Stomach (tissue), 9 donors: Measurements from ENCODE around the gene OPALIN. TPM values are rescaled to one million over a fixed set of nuclear protein-coding genes. Genes with fewer than 3 reads are reported as not detected.

Source experiments
- DNase-seq, 2 donors: peaks; one replicate each; pipeline versions ENCODE4 v3.0.0 to v3.0.0-alpha.2; 2013 to 2019
- H3K27ac ChIP-seq, 5 donors: fragments of 200-600 bp in 4 of 5; sonication (generic) in 4 of 5; one replicate each; pipeline ENCODE4 v1.5.1; 2013 to 2019; ENCODE audit warnings: mild to moderate bottlenecking in 1 of 5, moderate library complexity in 1 of 5
- H3K27me3 ChIP-seq, 3 donors: fragments of 200-600 bp; sonication (generic); one replicate each; pipeline ENCODE4 v1.5.1; 2017 to 2019; ENCODE audit warnings: mixed run types in 1 of 3
- H3K36me3 ChIP-seq, 4 donors: fragments of 200-600 bp; sonication (generic); 1 replicate in 3 of 4; 2 replicates in 1 of 4; pipeline ENCODE4 v1.5.1; 2016 to 2019
- H3K4me1 ChIP-seq, 4 donors: fragments of 200-600 bp; sonication (generic); one replicate each; pipeline ENCODE4 v1.5.1; 2016 to 2019
- H3K4me3 ChIP-seq, 4 donors: fragments of 200-600 bp; sonication (generic) in 3 of 4; one replicate each; pipeline ENCODE4 v1.5.1; 2016 to 2019; ENCODE audit warnings: mild to moderate bottlenecking in 1 of 4
- H3K9me3 ChIP-seq, 4 donors: fragments of 200-600 bp; sonication (generic); one replicate each; pipeline ENCODE4 v1.5.1; 2016 to 2019
- EP300 ChIP-seq: sonication (generic); formaldehyde crosslinking; IDR thresholded peaks from one replicate; pipeline ENCODE4 v1.6.1; 2017; ENCODE audit warnings: antibody characterized with exemption
- POLR2A ChIP-seq, 4 donors: fragments of 450-650 bp; IDR thresholded peaks; one replicate each; pipeline ENCODE4 v1.6.1; 2016; ENCODE audit warnings: antibody characterized with exemption in 4 of 4, control low read depth in 2 of 4, mild to moderate bottlenecking in 1 of 4, moderate library complexity in 1 of 4
- POLR2AphosphoS5 ChIP-seq, 3 donors: sonication (generic); formaldehyde crosslinking; IDR thresholded peaks; one replicate each; pipeline ENCODE4 v1.6.1; 2016; ENCODE audit warnings: antibody characterized with exemption in 3 of 3
- WGBS, 5 donors: extraction: QIAGEN DNeasy Blood & Tissue Kit in 3 of 5; methylation state at CpG; one replicate each; pipeline versions ENCODE4 v1.1.5 to v1.1.7; 2013 to 2018; 5-methylcytosine and 5-hydroxymethylcytosine counted together
- intact Hi-C: fragments of 100-400 bp; cut with DNase I; formaldehyde crosslinking; loops from one replicate; pipeline ENCODE4 v1.15.1; 2023; ENCODE audit warnings: low total_unique reads
- polyA plus RNA-seq, 3 donors: library from polyadenylated mRNA; stranded (reverse); fragments of 200-250 nt; gene quantifications; one replicate each; pipeline ENCODE4 v1.2.3, GENCODE V29; 2013
- total RNA-seq, 5 donors: library from RNA; depleted of rRNA; stranded (reverse); fragments of >200 nt; gene quantifications; one replicate each; pipeline versions ENCODE4 v1.1.0 to v1.2.3, GENCODE V29; 2014 to 2016
- TF ChIP-seq, protein P1 (sequence below), 7 experiments: fragments of 450-650 bp in 4 of 7; fragments of 200-600 bp in 3 of 7; sonication (generic) in 3 of 7; IDR thresholded peaks; one replicate each; pipeline ENCODE4 v1.5.1; 2016 to 2019; ENCODE audit warnings: antibody characterized with exemption in 7 of 7, control low read depth in 2 of 7, mild to moderate bottlenecking in 1 of 7
- donor health status: healthy with polysubstance abuse.
- donor health status: Bipolar disorder and iron deficiency.
- donor health status: healthy.

The OPALIN gene
- total and polyA plus RNA-seq, 8 donors = not detected

- intact Hi-C loops = no loop called here
- no peaks in the 10 kb centered on the region for H3K36me3 ChIP-seq
- DNase-seq = no peak
- no peaks in the 10 kb centered on the region for H3K27me3 ChIP-seq
- no peak overlapping the region for H3K27ac ChIP-seq
- peaks cover 0 to 5% (median 0%) of the 10 kb centered on the region in 4 donors for H3K9me3 ChIP-seq
- TF ChIP-seq EP300 (no peak), POLR2A (IDR thresholded peaks at IDR 0.05) (no peak), POLR2AphosphoS5 (IDR thresholded peaks at IDR 0.05) (no peak)
- TF ChIP-seq, protein P1, sequence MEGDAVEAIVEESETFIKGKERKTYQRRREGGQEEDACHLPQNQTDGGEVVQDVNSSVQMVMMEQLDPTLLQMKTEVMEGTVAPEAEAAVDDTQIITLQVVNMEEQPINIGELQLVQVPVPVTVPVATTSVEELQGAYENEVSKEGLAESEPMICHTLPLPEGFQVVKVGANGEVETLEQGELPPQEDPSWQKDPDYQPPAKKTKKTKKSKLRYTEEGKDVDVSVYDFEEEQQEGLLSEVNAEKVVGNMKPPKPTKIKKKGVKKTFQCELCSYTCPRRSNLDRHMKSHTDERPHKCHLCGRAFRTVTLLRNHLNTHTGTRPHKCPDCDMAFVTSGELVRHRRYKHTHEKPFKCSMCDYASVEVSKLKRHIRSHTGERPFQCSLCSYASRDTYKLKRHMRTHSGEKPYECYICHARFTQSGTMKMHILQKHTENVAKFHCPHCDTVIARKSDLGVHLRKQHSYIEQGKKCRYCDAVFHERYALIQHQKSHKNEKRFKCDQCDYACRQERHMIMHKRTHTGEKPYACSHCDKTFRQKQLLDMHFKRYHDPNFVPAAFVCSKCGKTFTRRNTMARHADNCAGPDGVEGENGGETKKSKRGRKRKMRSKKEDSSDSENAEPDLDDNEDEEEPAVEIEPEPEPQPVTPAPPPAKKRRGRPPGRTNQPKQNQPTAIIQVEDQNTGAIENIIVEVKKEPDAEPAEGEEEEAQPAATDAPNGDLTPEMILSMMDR (IDR thresholded peaks at IDR 0.05) = no peak
- no peak overlapping the region for H3K4me3 ChIP-seq
- H3K4me1 ChIP-seq = no peaks in the 10 kb centered on the region
- WGBS, 5 donors = 81 to 94% (median 93%) methylated on average over 3 of the region's 3 CpGs
Observed at GRCh38 chr10:96365571-96365970, 6.8 kb upstream of the OPALIN start.

- Histone ChIP-seq H3K4me3 (no peak overlapping the region), H3K27me3 (peaks cover 0 to 7% (median 4%) of the 10 kb centered on the region in 3 donors), H3K9me3 (peaks cover 0 to 5% (median 0%) of the 10 kb centered on the region in 4 donors), H3K36me3 (no peaks in the 10 kb centered on the region), H3K4me1 (no peaks in the 10 kb centered on the region), H3K27ac (no peak overlapping the region)
- TF ChIP-seq POLR2AphosphoS5 (IDR thresholded peaks at IDR 0.05) (no peak), POLR2A (IDR thresholded peaks at IDR 0.05) (no peak), EP300 (no peak)
- TF ChIP-seq, protein P1 (IDR thresholded peaks at IDR 0.05) = no peak
- DNase-seq = no peak
- 77 to 84% (median 78%) methylated on average over 2 to 3 of the region's 3 CpGs for WGBS, 5 donors
- intact Hi-C loops = no loop called here
Observed at GRCh38 chr10:96360766-96361165, 2.0 kb upstream of the OPALIN start.

DNA sequence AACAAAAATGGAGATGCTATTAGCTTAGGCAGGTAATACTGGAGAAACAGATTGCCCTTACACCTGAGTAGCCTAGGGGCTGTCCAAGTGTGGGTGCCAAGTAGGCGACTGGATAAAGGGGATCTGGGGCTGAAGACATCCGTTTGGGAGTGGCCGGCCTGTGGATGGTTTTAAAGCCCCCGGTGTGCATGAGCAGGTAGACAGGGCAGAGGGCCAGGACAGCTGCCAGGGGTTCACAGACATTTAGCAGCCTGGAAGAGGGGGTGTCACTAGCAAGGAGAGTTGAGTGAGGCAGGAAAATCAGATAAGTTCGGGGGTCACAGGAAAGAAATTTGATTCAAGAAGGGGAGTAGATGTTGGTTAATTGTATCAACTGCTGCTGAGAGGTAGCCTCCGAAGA lies 1.5 kb upstream of the OPALIN start:
- Histone ChIP-seq H3K27me3 (peaks cover 0 to 7% (median 4%) of the 10 kb centered on the region in 3 donors), H3K4me3 (no peak overlapping the region), H3K4me1 (no peaks in the 10 kb centered on the region), H3K27ac (no peak overlapping the region), H3K9me3 (peaks cover 0 to 5% (median 0%) of the 10 kb centered on the region in 4 donors), H3K36me3 (no peaks in the 10 kb centered on the region)
- 90 to 95% (median 91%) methylated on average over 6 of the region's 6 CpGs for WGBS, 5 donors
- TF ChIP-seq, protein P1 (IDR thresholded peaks at IDR 0.05) = no peak
- TF ChIP-seq POLR2AphosphoS5 (IDR thresholded peaks at IDR 0.05) (no peak), POLR2A (IDR thresholded peaks at IDR 0.05) (no peak), EP300 (no peak)
- intact Hi-C loops = no loop called here
- DNase-seq = no peak

DNA sequence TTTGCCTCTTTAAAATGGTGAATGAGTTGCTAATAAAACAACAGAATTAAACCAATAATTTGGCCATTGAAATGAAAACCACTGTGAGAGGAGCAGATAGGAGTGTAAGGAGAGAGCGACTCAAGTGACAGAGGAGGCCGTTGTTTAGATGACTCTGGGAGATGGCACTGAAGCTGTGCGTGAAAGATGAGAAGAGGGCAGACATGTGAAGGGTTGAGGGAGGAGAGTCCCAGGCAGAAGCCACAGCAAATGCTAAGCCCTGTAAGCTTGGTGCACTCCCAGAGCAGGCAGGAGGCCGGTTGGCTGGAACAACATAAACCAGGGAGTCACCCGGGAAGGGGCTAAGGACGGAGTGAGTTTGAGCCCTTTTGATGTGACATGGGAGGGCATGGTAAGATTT lies 814 bp upstream of the OPALIN start:
- intact Hi-C loops = no loop called here
- H3K4me3 ChIP-seq = no peak overlapping the region
- no peak for DNase-seq
- no peaks in the 10 kb centered on the region for H3K36me3 ChIP-seq
- H3K27ac ChIP-seq = no peak overlapping the region
- H3K9me3 ChIP-seq = peaks cover 0 to 5% (median 0%) of the 10 kb centered on the region in 4 donors
- TF ChIP-seq POLR2AphosphoS5 (IDR thresholded peaks at IDR 0.05) (no peak), EP300 (no peak), POLR2A (IDR thresholded peaks at IDR 0.05) (no peak)
- TF ChIP-seq, protein P1 (IDR thresholded peaks at IDR 0.05) = no peak
- peaks cover 0 to 7% (median 4%) of the 10 kb centered on the region in 3 donors for H3K27me3 ChIP-seq
- WGBS, 5 donors = 72 to 91% (median 79%) methylated on average over 6 of the region's 6 CpGs
- H3K4me1 ChIP-seq = no peaks in the 10 kb centered on the region
